Liver (tissue), 9 donors: ENCODE results near the gene ETS2. TPM values are rescaled to one million over a fixed set of nuclear protein-coding genes. Genes with fewer than 3 reads are reported as not detected.

Source experiments
- DNase-seq: peaks from one replicate; pipeline ENCODE4 v3.0.0-alpha.2; 2017; ENCODE audit warnings: low spot score
- H3K27ac ChIP-seq, 2 donors: one replicate each; pipeline ENCODE4 v1.7.0; 2013; ENCODE audit warnings: inconsistent platforms in 2 of 2, low read length in 2 of 2, control low read depth in 1 of 2, low read depth in 1 of 2, mild to moderate bottlenecking in 1 of 2
- H3K27me3 ChIP-seq, 4 donors: one replicate each; pipeline versions ENCODE4 v1.6.1 to v1.7.0; 2013; ENCODE audit warnings: low read length in 3 of 4, inconsistent platforms in 1 of 4, mild to moderate bottlenecking in 1 of 4, moderate library complexity in 1 of 4; ENCODE audit not compliant: control insufficient read depth in 4 of 4, insufficient read depth in 4 of 4
- H3K36me3 ChIP-seq, 4 donors: one replicate each; pipeline versions ENCODE4 v1.6.1 to v1.7.0; 2013; ENCODE audit warnings: low read length in 3 of 4, mild to moderate bottlenecking in 3 of 4, low read depth in 1 of 4, moderate library complexity in 1 of 4; ENCODE audit not compliant: control insufficient read depth in 4 of 4, insufficient read depth in 3 of 4
- H3K4me1 ChIP-seq, 4 donors: one replicate each; pipeline versions ENCODE4 v1.6.1 to v1.7.0; 2013; ENCODE audit warnings: low read length in 3 of 4, mild to moderate bottlenecking in 3 of 4, moderate library complexity in 1 of 4; ENCODE audit not compliant: control insufficient read depth in 4 of 4, insufficient read depth in 4 of 4
- H3K4me3 ChIP-seq, 3 donors: one replicate each; pipeline versions ENCODE4 v1.6.1 to v1.7.0; 2013; ENCODE audit warnings: low read length in 3 of 3, control low read depth in 1 of 3, low read depth in 1 of 3, mild to moderate bottlenecking in 1 of 3
- H3K9ac ChIP-seq, 2 donors: one replicate each; pipeline ENCODE4 v1.7.0; 2013; ENCODE audit warnings: low read length in 2 of 2, mild to moderate bottlenecking in 2 of 2, moderate library complexity in 2 of 2, control low read depth in 1 of 2, low read depth in 1 of 2
- H3K9me3 ChIP-seq, 4 donors: one replicate each; pipeline versions ENCODE4 v1.6.1 to v1.7.0; 2013; ENCODE audit warnings: low read length in 3 of 4; ENCODE audit not compliant: control insufficient read depth in 4 of 4
- EGR1 ChIP-seq, 2 donors: IDR thresholded peaks; 2 replicates each; pipeline ENCODE4 v1.6.1; 2016 to 2018; ENCODE audit warnings: antibody characterized with exemption in 2 of 2, low read depth in 2 of 2
- FOXA2 ChIP-seq: IDR thresholded peaks from 2 replicates; pipeline ENCODE4 v1.6.1; 2016; ENCODE audit warnings: antibody characterized with exemption
- GABPA ChIP-seq, 2 donors: IDR thresholded peaks in 1 of 2; conservative IDR thresholded peaks in 1 of 2; 2 replicates each; pipeline ENCODE4 v1.6.1; 2016; ENCODE audit warnings: antibody characterized with exemption in 2 of 2, mild to moderate bottlenecking in 1 of 2, moderate library complexity in 1 of 2
- HNF4A ChIP-seq, 2 donors: conservative IDR thresholded peaks; 2 replicates each; pipeline ENCODE4 v1.6.1; 2016; ENCODE audit warnings: antibody characterized with exemption in 2 of 2, mild to moderate bottlenecking in 2 of 2
- JUND ChIP-seq, 2 donors: IDR thresholded peaks; 2 replicates each; pipeline ENCODE4 v1.6.1; 2016; ENCODE audit warnings: antibody characterized with exemption in 2 of 2
- NR2F2 ChIP-seq: IDR thresholded peaks from 2 replicates; pipeline ENCODE4 v1.6.1; 2016; ENCODE audit warnings: antibody characterized with exemption
- RAD21 ChIP-seq, 2 donors: IDR thresholded peaks; 2 replicates each; pipeline ENCODE4 v1.6.1; 2016; ENCODE audit warnings: antibody characterized with exemption in 2 of 2, mild to moderate bottlenecking in 2 of 2
- RXRA ChIP-seq, 2 donors: IDR thresholded peaks; 2 replicates each; pipeline ENCODE4 v1.6.1; 2017 to 2018; ENCODE audit warnings: antibody characterized with exemption in 2 of 2, mild to moderate bottlenecking in 1 of 2
- SP1 ChIP-seq: IDR thresholded peaks from 2 replicates; pipeline ENCODE4 v1.6.1; 2018; ENCODE audit warnings: antibody characterized with exemption, mild to moderate bottlenecking
- TAF1 ChIP-seq: conservative IDR thresholded peaks from 2 replicates; pipeline ENCODE4 v1.6.1; 2016; ENCODE audit warnings: antibody characterized with exemption, mild to moderate bottlenecking
- YY1 ChIP-seq: IDR thresholded peaks from 2 replicates; pipeline ENCODE4 v1.6.1; 2016; ENCODE audit warnings: antibody characterized with exemption, mild to moderate bottlenecking
- WGBS: extraction: QIAGEN DNeasy Blood & Tissue Kit; methylation state at CpG from one replicate; pipeline ENCODE4 v1.1.7; 2013; 5-methylcytosine and 5-hydroxymethylcytosine counted together
- polyA plus RNA-seq, 2 donors: library from polyadenylated mRNA; stranded (reverse) in 1 of 2; unstranded in 1 of 2; fragments of 200-250 nt in 1 of 2; fragments of >200 nt in 1 of 2; fragmentation: Nextera tagmentation in 1 of 2; extraction: Ambion mirVana in 1 of 2; gene quantifications; one replicate each; pipeline versions ENCODE4 v1.2.1 to v1.2.3, GENCODE V29; 2013 to 2015
- total RNA-seq, 2 donors: library from RNA; depleted of rRNA; stranded (reverse); fragments of >200 nt; gene quantifications; one replicate each; pipeline ENCODE4 v1.2.3, GENCODE V29; 2014
- TF ChIP-seq, protein P1 (sequence below): IDR thresholded peaks from 2 replicates; pipeline ENCODE4 v1.6.1; 2016; ENCODE audit warnings: antibody characterized with exemption, mild to moderate bottlenecking
- TF ChIP-seq, protein P2 (sequence below): IDR thresholded peaks from 2 replicates; pipeline ENCODE4 v1.6.1; 2016; ENCODE audit warnings: antibody characterized with exemption
- TF ChIP-seq, protein P3 (sequence below): IDR thresholded peaks from 2 replicates; pipeline ENCODE4 v1.6.1; 2016; ENCODE audit warnings: antibody characterized with exemption
- TF ChIP-seq, protein P4 (sequence below): IDR thresholded peaks from 2 replicates; pipeline ENCODE4 v1.6.1; 2016; ENCODE audit warnings: antibody characterized with exemption
- donor health status: healthy.
- donor health status: healthy.
- donor health status: healthy.
- donor health status: healthy.
- donor health status: healthy.

ETS2 gene
- total and polyA plus RNA-seq, 4 donors = 20.2 to 90.7 (median 41.8) TPM

DNA sequence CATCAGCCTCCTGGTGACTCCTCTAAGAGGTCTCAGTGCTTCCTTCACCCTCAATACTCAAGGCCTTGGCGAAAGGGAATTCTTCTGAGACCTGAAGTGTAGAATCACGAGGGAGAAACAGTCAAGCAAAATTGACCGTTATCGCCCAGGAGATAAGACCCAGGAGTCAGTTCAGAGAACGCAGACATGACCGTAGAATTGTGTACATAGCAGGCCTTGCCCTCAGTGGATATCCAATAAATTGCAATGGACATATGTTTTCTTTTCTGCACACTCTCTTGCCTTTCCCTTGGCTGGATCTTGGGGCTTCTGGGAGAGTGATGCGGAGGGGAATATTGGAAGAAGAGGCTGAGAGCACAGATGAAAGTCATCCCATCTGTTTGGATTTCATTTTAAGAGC lies 15.7 kb upstream of the ETS2 start:
- Histone ChIP-seq H3K27ac (no peak overlapping the region), H3K4me1 (peaks cover 0 to 4% (median 2%) of the 10 kb centered on the region in 4 donors), H3K36me3 (no peaks in the 10 kb centered on the region), H3K27me3 (no peaks in the 10 kb centered on the region), H3K9me3 (no peaks in the 10 kb centered on the region), H3K4me3 (no peak overlapping the region), H3K9ac (no peak overlapping the region)
- TF ChIP-seq, protein P1, sequence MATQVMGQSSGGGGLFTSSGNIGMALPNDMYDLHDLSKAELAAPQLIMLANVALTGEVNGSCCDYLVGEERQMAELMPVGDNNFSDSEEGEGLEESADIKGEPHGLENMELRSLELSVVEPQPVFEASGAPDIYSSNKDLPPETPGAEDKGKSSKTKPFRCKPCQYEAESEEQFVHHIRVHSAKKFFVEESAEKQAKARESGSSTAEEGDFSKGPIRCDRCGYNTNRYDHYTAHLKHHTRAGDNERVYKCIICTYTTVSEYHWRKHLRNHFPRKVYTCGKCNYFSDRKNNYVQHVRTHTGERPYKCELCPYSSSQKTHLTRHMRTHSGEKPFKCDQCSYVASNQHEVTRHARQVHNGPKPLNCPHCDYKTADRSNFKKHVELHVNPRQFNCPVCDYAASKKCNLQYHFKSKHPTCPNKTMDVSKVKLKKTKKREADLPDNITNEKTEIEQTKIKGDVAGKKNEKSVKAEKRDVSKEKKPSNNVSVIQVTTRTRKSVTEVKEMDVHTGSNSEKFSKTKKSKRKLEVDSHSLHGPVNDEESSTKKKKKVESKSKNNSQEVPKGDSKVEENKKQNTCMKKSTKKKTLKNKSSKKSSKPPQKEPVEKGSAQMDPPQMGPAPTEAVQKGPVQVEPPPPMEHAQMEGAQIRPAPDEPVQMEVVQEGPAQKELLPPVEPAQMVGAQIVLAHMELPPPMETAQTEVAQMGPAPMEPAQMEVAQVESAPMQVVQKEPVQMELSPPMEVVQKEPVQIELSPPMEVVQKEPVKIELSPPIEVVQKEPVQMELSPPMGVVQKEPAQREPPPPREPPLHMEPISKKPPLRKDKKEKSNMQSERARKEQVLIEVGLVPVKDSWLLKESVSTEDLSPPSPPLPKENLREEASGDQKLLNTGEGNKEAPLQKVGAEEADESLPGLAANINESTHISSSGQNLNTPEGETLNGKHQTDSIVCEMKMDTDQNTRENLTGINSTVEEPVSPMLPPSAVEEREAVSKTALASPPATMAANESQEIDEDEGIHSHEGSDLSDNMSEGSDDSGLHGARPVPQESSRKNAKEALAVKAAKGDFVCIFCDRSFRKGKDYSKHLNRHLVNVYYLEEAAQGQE = no peak
- TF ChIP-seq FOXA2 (no peak), HNF4A (conservative IDR thresholded peaks at IDR 0.05) (no peak)
- DNase-seq = no peak
- 86% methylated on average over 7 of the region's 7 CpGs for WGBS

DNA sequence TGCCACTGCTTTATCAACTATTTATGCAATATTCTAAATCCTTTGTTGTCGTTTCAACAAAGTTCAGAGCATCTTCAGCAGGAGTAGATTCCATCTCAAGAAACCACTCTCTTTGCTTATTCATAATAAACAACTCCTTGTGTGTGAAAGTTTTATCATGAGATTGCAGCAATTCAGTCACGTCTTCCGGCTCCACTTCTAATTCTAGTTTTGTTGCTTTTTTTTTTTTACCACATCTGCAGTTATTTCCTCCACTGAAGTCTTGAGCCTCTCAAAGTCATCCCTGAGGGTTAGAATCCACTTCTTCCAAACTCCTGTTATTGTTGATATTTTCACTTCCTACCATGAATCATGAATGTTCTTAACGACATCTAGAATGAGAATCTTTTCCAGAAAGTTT lies 14.8 kb upstream of the ETS2 start:
- Histone ChIP-seq H3K27ac (no peak overlapping the region), H3K9ac (no peak overlapping the region), H3K9me3 (no peaks in the 10 kb centered on the region), H3K4me1 (peaks cover 2 to 11% (median 4%) of the 10 kb centered on the region in 4 donors), H3K27me3 (no peaks in the 10 kb centered on the region), H3K36me3 (no peaks in the 10 kb centered on the region), H3K4me3 (no peak overlapping the region)
- no peak for TF ChIP-seq TAF1
- TF ChIP-seq, protein P1 = no peak
- TF ChIP-seq EGR1 (IDR thresholded peaks at IDR 0.05; ENCODE audit: low read depth in 2 of 2) = no peak
- TF ChIP-seq, protein P2, sequence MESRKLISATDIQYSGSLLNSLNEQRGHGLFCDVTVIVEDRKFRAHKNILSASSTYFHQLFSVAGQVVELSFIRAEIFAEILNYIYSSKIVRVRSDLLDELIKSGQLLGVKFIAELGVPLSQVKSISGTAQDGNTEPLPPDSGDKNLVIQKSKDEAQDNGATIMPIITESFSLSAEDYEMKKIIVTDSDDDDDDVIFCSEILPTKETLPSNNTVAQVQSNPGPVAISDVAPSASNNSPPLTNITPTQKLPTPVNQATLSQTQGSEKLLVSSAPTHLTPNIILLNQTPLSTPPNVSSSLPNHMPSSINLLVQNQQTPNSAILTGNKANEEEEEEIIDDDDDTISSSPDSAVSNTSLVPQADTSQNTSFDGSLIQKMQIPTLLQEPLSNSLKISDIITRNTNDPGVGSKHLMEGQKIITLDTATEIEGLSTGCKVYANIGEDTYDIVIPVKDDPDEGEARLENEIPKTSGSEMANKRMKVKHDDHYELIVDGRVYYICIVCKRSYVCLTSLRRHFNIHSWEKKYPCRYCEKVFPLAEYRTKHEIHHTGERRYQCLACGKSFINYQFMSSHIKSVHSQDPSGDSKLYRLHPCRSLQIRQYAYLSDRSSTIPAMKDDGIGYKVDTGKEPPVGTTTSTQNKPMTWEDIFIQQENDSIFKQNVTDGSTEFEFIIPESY = no peak
- TF ChIP-seq YY1 = no peak
- TF ChIP-seq, protein P3, sequence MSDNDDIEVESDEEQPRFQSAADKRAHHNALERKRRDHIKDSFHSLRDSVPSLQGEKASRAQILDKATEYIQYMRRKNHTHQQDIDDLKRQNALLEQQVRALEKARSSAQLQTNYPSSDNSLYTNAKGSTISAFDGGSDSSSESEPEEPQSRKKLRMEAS = no peak
- no peak for TF ChIP-seq JUND (IDR thresholded peaks at IDR 0.05)
- TF ChIP-seq, protein P4, sequence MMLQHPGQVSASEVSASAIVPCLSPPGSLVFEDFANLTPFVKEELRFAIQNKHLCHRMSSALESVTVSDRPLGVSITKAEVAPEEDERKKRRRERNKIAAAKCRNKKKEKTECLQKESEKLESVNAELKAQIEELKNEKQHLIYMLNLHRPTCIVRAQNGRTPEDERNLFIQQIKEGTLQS = no peak
- TF ChIP-seq SP1 = no peak
- no peak for TF ChIP-seq RXRA (IDR thresholded peaks at IDR 0.05)
- TF ChIP-seq RAD21 (IDR thresholded peaks at IDR 0.05) = no peak
- TF ChIP-seq NR2F2 = no peak
- no peak for TF ChIP-seq GABPA (IDR thresholded peaks at IDR 0.05 in 1 of 2, conservative IDR thresholded peaks at IDR 0.05 in 1 of 2)
- no peak for TF ChIP-seq HNF4A (conservative IDR thresholded peaks at IDR 0.05)
- 73% methylated on average over 4 of the region's 4 CpGs for WGBS
- no peak for DNase-seq
